A549 treated with Hydrocortisone at 1 μM for 4 hours (cell line): ENCODE measurements around the gene DOCK2. TPM values are rescaled to one million over a fixed set of nuclear protein-coding genes. Genes with fewer than 3 reads are reported as not detected.

ENCODE experiments used
- total RNA-seq: library from RNA; stranded (reverse); fragments of 200-300 nt; extraction: Qiagen RNA extraction; gene quantifications from 5 replicates; pipeline ENCODE4 v1.2.3, GENCODE V29; 2022

DOCK2 gene
- total RNA-seq = 2.0 to 4.5 TPM (median 2.4 TPM) in 5 replicates

GRCh38 chr5:169637085-169637548 lies at the start of gene DOCK2:
Gene DOCK2, plus strand, starts transcription at chr5:169637275. Its CDS starts 52 bp downstream, at chr5:169637327.

GRCh38 chr5:169980418-169981053 lies 343.5 kb downstream of the DOCK2 start, which contains the start of gene INSYN2B:
Gene INSYN2B, minus strand, starts transcription at chr5:169980495. Its CDS starts 96,597 bp downstream, at chr5:169883898.

GRCh38 chr5:170105642-170106611 lies 468.9 kb downstream of the DOCK2 start, which contains the start of gene FOXI1:
Gene FOXI1, plus strand, starts transcription at chr5:170105897. Its CDS starts 61 bp downstream, at chr5:170105958.

Other genes with a start within 250 kb of the DOCK2 start
- 49.5 to 82.6 TPM (median 55.2 TPM) in 5 replicates for gene SPDL1, start 53.5 kb upstream of the DOCK2 start, total RNA-seq